ENCODE measurements around the gene GFI1.

Gene GFI1

DNA sequence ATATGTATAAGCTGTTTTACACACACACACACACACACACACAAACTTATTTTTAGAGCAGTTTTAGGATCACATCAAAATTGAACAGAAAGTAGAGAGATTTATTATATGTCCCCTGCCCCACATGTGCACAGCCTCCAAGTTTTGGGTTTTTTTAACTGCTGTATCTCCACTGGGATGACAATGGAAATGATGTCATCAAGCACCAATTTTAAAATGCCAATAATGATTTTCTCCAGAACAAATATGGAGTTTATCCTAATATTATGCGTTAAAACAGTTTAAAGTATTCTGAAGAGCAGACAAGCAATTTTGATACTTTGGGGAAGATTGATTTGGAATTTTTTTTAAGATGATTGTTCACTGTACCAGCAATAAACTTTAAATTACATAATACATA lies 56.7 kb downstream of the GFI1 start:
- no peaks in the 10 kb centered on the region for H3K4me1 Mint-ChIP-seq
- H3K4me3 Mint-ChIP-seq, result no peak overlapping the region
- no peaks in the 10 kb centered on the region for H3K36me3 Mint-ChIP-seq (ENCODE audit: low read depth)
- no peak overlapping the region for H3K27ac Mint-ChIP-seq
- H3K9me3 Mint-ChIP-seq, result no peaks in the 10 kb centered on the region
- no peaks in the 10 kb centered on the region for H3K27me3 Mint-ChIP-seq
- ATAC-seq (no peak), DNase-seq (no peak)

GRCh38 chr1:92425617-92426016 lies 61.1 kb downstream of the GFI1 start:
- Mint-ChIP-seq H3K4me3 (no peak overlapping the region), H3K27me3 (no peaks in the 10 kb centered on the region), H3K9me3 (no peaks in the 10 kb centered on the region), H3K36me3 (ENCODE audit: low read depth) (no peaks in the 10 kb centered on the region), H3K27ac (no peak overlapping the region), H3K4me1 (no peaks in the 10 kb centered on the region)
- no peak for DNase-seq
- ATAC-seq, result no peak
